Measurements from ENCODE around the gene PSTPIP1.

The PSTPIP1 gene

DNA sequence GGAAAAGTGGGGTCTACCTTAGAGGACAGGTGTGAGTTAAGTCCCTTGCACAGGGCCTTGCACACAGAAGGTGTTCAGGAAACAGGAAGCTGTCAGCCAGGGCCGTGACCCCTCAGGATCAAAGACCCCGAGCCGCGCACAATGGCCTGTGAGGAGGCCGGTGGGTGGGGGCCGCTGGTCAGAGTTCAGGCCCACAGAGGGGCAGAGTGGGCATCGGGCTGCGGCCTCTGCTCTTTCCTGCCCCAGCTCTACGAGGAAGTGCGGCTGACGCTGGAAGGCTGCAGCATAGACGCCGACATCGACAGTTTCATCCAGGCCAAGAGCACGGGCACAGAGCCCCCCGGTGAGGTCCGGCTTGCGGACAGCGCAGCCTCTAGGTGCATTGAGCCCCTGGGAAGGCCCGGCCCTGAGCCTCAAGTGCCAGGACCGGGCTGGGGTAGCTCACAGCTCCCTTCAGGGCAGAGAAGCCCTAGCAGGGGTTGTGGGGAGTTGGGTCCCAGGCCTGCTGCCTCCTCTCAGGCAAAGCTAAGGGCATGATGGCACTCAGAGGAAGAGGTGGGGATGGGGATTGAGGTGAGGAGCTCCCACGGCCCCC is 37.2 kb downstream of the PSTPIP1 start:
- no peak for DNase-seq

GRCh38 chr15:77032647-77033416 is 37.9 kb downstream of the PSTPIP1 start:
- no peak for DNase-seq

DNA sequence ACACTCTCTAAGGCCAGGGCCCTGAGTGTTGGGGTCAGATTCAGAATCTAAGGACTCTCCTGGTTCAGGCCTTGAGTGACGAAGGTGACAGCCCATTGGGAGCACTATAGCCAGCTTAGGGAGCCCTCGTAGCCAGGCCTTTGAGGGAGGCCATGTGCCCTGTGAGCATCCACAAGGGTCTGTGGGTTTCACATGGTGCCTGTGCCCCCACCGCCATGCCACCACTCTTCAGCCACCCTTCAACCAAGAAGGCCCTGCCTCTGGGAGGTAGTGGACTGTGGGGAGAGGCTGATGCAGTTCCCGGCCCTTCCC is 38.4 kb downstream of the PSTPIP1 start:
- no peak for DNase-seq

- no peak for DNase-seq
Measured at GRCh38 chr15:77033729-77034671, 39.1 kb downstream of the PSTPIP1 start.

DNA sequence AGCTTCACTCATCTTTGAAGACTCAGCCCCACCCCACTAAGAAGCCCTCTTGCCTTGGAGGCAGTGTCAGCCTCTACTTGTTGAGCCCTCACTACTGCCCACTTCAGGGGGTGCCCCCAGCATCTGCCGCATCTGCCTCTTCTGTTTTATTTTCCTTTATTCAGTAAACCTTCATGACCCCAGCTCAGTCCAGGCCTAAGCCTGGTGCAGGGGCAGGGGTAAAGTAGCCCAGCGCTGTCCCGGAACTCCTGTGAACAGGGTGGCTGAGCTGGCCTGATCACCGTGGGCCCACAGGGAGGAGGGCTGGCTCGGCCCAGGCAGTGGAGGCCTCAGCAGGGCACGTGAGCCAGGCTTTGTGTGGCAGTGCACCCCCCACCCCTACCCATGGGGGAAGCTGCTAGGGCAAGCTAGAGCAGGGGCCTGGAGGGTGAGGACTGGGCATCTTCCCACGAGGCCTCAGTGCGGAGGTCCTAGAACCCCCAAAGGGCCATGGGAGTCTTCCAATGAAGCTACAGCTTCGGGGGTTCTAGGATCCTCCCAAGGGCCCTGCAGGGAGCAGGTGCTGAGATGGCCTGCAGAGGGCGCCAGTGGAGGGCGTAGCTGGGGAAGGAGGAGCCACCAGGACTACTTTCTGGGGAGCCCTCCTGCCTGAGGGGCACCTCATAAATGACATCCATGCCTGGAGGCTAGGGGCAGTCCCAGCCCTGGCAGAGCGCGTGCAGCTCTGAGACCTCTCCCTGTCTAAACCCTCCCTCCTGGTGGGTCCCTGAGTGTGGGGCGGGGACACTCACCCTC is 40.0 kb downstream of the PSTPIP1 start:
- DNase-seq, result no peak

GRCh38 chr15:77035584-77035983 is 40.7 kb downstream of the PSTPIP1 start:
- no peak for DNase-seq

DNA sequence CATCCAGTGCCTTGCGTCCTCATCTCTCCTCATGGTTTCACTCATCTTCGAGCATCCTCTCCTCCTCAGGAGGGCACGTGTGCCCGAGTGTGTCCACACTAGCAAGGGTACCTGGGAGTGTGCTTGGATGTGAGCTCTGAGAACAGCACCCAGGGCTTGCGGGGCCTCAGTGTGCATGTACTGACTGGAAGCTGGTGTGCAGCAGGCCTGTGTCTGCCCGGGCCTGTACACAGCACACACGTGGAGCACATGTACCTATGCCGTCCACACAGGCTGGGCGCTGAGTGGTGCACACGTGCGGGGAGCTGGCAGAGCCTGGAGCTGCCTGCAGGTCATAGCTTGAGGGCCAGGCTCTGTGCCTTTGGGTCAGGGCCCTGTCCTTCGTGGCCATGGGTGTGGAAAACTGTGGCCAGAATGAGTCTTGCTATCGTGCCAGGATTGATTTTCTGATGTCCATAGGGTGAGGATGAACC is 41.1 kb downstream of the PSTPIP1 start:
- no peak for DNase-seq

GRCh38 chr15:77036537-77037387 is 41.8 kb downstream of the PSTPIP1 start:
- DNase-seq, result no peak

DNA sequence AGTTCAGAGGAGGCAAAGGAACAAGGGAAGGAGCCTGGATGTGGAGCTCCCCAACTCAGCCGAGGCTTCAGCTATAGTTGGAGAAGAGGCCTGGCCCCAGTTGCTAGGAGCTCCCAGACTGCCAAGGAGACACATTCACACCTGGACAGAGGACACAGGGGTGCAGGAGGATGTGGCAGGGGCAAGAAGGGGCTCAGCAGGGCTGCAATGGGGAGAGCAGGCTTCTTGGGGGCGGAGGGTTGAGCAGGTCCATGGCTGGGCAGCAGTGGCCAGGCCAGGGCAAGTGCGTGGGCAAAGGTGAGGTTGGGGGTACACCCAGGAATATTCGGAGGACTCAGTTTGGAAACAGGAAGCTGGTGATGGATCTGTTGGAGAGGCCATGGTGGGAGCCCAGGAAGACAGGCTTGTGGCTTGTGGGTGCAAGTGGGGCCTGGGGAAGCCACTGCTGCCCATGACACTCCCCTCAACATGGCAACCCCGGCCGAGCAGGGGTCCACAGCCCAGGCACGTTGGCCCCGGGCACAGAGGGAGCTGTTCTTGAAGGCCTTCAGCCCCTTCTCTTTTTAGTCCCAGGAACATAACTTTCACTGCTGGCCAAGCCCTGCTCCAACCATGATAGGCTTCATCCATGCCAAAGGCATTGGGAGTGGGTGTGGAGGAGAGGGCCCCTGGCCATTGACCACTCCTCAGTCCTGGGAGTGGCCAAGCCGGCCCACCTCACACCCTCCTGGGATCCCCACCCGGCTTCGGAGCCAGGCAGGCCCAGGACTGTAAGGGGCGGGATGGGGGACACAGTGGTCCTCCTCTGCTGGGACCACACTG is 42.7 kb downstream of the PSTPIP1 start:
- DNase-seq, result no peak

DNA sequence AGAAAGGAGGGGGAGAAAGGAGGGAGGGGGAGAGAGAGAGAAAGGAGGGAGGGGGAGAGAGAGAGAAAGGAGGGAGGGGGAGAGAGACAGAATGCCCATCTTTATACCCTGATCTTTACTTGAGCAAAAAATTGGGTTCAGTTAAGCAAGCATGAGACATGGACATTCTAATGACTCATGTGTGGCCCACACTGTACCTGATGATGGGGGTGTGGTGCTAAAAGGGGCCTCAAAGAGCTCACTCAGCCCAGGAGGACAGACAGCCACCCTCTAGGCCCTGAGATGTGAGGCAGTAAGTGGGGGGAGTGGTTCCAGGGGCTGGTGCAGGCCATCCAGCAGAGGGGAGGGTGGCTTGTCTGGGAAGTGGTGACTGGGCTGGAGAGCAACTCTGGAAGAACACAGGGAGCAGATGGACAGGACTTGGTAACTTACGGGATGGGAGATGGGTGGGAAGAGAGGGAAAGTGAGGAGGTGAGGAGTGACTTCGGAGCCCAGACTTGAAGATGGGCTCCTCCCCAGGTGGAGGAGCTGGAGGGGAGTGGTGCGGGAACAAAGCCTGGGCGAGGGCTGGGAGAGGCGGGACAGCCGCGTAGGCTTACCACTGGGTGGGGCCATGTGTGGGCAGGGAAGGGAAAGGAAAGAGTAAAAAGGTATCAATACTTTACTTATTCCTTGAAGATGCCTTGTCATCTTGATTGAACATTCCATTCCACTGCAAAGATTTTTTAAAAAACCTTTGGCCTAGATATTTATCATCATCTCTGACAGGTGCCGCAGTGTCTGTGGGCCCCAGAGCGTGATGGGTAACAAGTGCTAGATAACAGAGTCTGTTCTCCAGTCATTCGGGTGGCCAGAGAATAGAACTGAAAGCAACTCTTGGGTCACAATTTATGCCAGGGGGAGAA is 43.6 kb downstream of the PSTPIP1 start:
- no peak for DNase-seq

DNA sequence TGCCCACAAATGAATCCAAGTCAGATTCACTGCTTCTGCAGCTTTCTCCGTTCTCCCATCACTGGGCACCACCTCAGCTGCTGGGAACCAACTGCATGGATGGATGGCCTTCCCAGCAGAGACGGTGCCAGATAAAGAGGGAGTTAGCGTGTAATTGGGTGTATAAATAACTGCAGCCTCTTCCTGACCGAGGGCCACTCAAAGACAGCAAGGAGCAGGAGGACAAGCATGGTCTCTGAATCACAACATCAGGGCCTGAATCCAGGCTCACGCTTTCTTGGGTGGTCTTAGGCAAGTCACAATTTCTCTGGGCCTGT is 44.2 kb downstream of the PSTPIP1 start:
- DNase-seq, result no peak

- no peak for DNase-seq
Measured at GRCh38 chr15:77039848-77040247, 44.9 kb downstream of the PSTPIP1 start.

DNA sequence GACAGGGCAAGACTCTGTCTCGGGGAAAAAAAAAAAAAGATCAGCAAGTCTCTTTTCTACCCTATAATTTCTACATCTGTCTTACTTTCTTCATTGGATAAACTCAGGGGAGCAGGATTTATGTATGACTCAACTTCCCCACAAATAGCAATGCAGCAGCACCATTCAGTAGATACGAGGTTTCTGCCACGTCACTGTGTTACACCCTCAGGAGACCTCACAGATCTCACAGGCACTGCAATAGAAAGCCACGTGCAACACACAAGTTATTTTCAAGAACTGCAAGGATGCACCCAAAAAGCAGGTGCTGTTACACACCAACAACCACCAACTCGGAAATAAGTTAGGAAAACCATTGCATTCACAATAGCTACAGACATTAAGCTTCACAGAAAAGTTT is 45.7 kb downstream of the PSTPIP1 start:
- DNase-seq, result no peak

DNA sequence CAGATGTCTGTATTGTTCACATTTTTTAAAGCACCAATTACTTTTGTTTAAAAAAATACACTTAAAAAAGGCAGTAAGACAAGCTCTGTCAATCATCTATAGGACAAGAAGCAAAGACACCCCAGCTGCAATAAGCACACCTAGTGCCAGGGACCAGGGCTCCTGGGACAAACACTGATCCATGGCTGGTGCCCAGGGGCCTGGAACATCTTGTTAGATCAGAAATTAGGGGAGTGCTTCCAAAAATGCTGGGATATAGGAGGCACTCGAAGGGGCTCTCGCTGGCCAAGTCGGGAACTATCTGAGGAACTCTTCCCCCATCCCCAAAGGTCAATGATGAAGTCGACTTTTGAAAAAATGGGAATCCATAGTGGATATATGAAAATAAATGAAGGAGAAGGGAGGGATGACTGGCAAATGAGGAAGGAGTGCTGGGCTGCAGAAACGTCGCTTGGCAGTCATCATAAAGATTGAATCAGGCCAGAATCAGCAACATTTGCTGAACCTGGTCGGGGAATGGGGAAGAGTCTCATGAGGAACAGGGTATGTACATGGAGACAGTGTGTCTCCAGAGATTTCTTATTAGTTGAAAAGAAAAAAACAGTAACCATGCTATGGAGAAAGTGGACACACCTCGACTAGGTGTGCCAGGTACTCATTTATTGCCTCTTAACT is 47.5 kb downstream of the PSTPIP1 start:
- DNase-seq, result no peak

GRCh38 chr15:77042955-77043920 is 48.3 kb downstream of the PSTPIP1 start:
- DNase-seq, result no peak

DNA sequence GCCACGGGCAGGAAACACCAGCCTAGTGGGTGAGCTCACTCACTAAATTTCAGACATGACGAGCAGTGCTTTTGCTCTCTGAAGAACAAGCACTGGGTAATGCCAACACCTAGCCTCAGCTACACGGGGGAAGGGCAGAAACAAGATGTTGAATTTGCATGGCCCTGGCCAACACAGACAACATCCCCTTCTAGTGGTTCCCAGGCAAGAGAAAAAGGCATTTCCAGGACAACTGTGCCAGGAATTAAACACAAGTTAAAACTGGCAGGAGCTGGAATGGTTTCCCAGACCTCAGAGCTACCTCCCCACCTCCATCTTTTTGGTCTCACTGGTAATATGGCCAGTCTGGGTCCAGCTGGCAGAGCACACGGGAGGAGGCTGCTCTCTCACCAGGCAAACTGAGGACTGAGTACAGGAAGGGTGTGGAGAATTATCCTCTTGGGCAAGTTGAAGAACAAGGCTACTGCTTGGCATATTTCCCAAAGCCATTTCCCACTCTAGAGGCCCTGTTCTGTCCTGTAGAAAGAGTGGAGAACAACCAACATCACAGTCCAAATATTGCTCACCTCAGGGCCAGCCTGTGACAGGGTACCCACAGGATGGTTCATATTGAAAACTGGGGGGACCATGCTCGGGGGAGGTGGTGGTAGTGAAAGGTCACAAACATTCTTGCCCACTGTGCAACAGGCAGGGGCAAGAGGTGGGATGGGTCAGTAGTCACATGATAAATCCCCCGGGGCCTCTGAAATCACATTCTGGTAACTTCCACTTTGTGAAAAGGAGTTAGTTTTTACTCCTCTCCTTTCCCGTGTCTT is 49.5 kb downstream of the PSTPIP1 start:
- no peak for DNase-seq

DNA sequence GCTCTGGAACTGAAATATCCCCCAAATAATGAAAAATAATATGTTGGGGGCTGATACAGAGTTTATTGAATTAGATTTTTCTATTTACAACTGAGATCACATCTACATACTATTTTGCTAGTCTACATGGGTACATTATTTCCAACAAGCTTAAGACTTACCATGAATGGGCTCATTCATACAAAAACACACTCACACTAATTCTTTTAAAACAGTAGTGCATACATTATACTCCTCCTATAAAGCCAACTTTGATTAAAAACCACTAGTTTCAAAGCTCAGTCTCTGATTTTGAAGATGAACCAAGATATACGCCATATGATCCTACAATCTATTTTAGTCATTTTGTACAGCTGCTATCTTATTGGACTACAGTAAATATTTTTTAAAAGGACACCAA is 51.1 kb downstream of the PSTPIP1 start:
- DNase-seq, result no peak
